ENCODE results near the gene GABPB2.

- TF ChIP-seq CTCF (IDR thresholded peaks at IDR 0.05) (no peak), POLR2A (IDR thresholded peaks at IDR 0.05) (no peak)
These were observed 23.0 kb upstream of the GABPB2 start, which contains the start of gene C1orf56 for GRCh38 chr1:151047591-151047924.
